Measurements from ENCODE around the gene RNU5B-1. TPM values are rescaled to one million over a fixed set of nuclear protein-coding genes. Genes with fewer than 3 reads are reported as not detected.

Gene RNU5B-1
- total RNA-seq, 4 donors from 2014 or later = not detected

DNA sequence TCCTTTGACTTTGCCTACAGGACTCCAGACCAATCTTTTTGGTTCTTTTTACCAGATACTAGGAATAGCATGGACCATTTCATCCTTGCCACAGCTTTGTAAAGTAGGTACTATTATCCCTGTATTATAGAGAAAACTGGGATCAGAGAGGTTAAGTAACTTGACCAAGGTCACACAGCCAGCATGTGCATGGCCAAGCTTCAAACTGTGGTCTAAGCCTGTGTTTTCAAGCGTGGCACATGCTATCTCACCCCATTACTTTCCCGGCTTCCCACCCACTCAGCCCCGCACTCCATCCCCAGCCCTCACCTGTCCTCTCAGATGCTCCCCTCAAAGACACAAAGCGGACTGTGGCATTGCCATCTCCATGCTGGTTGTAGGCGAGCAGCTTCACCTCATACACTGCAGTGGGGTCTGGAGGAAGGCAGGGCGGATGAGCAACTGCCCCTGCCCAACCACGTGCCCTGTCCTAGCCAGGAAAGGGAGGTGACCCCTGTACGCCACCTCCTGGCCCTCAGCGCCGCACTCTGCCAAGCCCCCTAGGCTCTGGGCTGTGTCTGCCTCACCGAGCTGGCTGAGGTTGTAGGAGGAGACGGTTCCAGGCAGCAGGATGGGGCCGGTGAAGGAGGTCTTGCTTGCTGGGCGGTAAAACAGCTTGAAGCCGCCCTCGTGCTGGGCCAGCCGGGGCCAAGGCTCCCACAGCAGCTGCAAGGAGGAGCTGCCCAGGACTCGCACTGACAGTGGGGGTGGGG is 25.7 kb downstream of the RNU5B-1 start:
- TF ChIP-seq POLR2A (IDR thresholded peaks at IDR 0.05) = no peak
- TF ChIP-seq, protein P1, sequence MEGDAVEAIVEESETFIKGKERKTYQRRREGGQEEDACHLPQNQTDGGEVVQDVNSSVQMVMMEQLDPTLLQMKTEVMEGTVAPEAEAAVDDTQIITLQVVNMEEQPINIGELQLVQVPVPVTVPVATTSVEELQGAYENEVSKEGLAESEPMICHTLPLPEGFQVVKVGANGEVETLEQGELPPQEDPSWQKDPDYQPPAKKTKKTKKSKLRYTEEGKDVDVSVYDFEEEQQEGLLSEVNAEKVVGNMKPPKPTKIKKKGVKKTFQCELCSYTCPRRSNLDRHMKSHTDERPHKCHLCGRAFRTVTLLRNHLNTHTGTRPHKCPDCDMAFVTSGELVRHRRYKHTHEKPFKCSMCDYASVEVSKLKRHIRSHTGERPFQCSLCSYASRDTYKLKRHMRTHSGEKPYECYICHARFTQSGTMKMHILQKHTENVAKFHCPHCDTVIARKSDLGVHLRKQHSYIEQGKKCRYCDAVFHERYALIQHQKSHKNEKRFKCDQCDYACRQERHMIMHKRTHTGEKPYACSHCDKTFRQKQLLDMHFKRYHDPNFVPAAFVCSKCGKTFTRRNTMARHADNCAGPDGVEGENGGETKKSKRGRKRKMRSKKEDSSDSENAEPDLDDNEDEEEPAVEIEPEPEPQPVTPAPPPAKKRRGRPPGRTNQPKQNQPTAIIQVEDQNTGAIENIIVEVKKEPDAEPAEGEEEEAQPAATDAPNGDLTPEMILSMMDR (IDR thresholded peaks at IDR 0.05) = no peak
- Histone ChIP-seq H3K27me3 (peaks cover 0 to 16% (median 0%) of the 10 kb centered on the region in 4 donors), H3K36me3 (no peaks in the 10 kb centered on the region), H3K9me3 (no peaks in the 10 kb centered on the region), H3K27ac (no peak overlapping the region), H3K4me1 (no peaks in the 10 kb centered on the region), H3K4me3 (no peak overlapping the region)
- DNase-seq = no peak
- 81 to 88% methylated on average over 4 to 10 of the region's 18 CpGs for WGBS, 2 donors
- intact Hi-C loops (cut with DNase I) = no loop called here

DNA sequence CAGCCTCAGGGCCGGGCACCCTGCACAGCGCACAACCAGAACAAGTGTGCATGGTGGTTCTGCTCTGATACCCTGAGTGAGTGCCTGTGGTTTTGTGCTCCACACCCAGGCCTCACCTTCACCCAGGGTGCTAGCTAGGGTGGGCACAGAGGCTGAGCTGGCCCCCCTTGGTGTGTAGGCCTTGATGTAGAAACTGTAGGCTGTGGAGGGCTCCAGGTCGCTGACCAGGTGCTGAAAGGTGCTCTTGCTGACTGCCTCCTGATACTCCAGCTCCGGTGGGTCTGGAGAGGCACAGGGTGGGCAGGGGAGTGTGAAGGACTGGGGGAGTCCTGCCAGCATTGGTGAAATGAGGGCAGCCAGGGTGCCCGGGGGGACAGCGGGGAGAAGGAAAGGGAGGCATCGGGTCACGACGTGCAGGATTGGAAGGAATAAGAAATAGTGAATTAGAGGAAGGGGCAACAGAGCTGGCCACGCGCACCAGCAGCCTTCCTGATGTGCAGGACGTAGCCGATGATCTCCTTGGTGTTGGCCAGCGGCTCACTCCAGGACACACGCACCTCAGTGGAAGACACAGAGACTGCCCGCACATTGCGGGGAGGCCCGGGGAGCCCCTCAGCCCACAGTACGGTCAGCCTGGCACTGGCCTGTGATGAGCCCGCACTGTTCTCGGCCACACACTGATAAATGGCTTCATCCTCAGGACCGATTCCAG is 26.6 kb downstream of the RNU5B-1 start:
- WGBS, 2 donors = 90% methylated on average over 10 to 16 of the region's 22 CpGs
- H3K36me3 ChIP-seq = no peaks in the 10 kb centered on the region
- no peak overlapping the region for H3K27ac ChIP-seq
- H3K4me1 ChIP-seq = no peaks in the 10 kb centered on the region
- no peak for DNase-seq
- H3K27me3 ChIP-seq = peaks cover 0 to 22% (median 0%) of the 10 kb centered on the region in 4 donors
- TF ChIP-seq, protein P1 (IDR thresholded peaks at IDR 0.05) = no peak
- no peak for TF ChIP-seq POLR2A (IDR thresholded peaks at IDR 0.05)
- H3K4me3 ChIP-seq = no peak overlapping the region
- intact Hi-C loops (cut with DNase I) = no loop called here
- no peaks in the 10 kb centered on the region for H3K9me3 ChIP-seq

DNA sequence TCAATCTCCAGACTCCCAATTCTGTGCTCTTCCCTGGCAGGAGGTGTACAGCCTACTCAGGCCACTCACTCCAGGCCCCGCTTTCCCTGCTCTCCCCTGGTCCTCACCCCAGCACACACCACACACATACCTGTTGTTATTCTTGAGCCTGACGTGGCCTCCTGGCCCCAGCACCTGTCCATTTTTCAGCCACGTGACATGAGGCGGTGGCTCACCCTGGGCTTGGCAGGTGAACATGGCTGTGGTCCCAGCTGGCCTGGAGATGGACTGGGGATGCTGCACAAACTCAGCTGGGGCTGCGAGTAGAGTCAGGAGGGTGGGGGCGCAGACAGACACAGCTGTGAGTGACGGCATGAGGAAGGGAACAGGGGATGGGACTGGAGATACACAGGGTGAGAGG is 27.3 kb downstream of the RNU5B-1 start:
- H3K36me3 ChIP-seq = no peaks in the 10 kb centered on the region
- no peaks in the 10 kb centered on the region for H3K4me1 ChIP-seq
- TF ChIP-seq, protein P1 (IDR thresholded peaks at IDR 0.05) = no peak
- no peak for TF ChIP-seq POLR2A (IDR thresholded peaks at IDR 0.05)
- peaks cover 0 to 26% (median 0%) of the 10 kb centered on the region in 4 donors for H3K27me3 ChIP-seq
- H3K27ac ChIP-seq = no peak overlapping the region
- WGBS, 2 donors = 69 to 84% methylated on average over 3 to 6 of the region's 7 CpGs
- intact Hi-C loops (cut with DNase I) = no loop called here
- H3K9me3 ChIP-seq = no peaks in the 10 kb centered on the region
- no peak overlapping the region for H3K4me3 ChIP-seq
- DNase-seq = no peak

GRCh38 chr15:65332391-65333147 is 28.1 kb downstream of the RNU5B-1 start:
- TF ChIP-seq POLR2A (IDR thresholded peaks at IDR 0.05) = no peak
- TF ChIP-seq, protein P1 (IDR thresholded peaks at IDR 0.05) = no peak
- H3K36me3 ChIP-seq = no peaks in the 10 kb centered on the region
- H3K4me1 ChIP-seq = no peaks in the 10 kb centered on the region
- WGBS, 2 donors = 75 to 78% methylated on average over 21 to 26 of the region's 31 CpGs
- no peak overlapping the region for H3K27ac ChIP-seq
- DNase-seq = no peak
- H3K4me3 ChIP-seq = no peak overlapping the region
- H3K9me3 ChIP-seq = no peaks in the 10 kb centered on the region
- intact Hi-C loops (cut with DNase I) = no loop called here
- H3K27me3 ChIP-seq = peaks cover 0 to 34% (median 0%) of the 10 kb centered on the region in 4 donors
